ENCODE results near the gene MSMB. TPM values are rescaled to one million over a fixed set of nuclear protein-coding genes. Genes with fewer than 3 reads are reported as not detected.

MSMB gene
- total and polyA plus RNA-seq, 2 of the 8 experiments (the other 6 are each of a cell fraction or from before 2014, with no cell fraction given), result not detected

DNA sequence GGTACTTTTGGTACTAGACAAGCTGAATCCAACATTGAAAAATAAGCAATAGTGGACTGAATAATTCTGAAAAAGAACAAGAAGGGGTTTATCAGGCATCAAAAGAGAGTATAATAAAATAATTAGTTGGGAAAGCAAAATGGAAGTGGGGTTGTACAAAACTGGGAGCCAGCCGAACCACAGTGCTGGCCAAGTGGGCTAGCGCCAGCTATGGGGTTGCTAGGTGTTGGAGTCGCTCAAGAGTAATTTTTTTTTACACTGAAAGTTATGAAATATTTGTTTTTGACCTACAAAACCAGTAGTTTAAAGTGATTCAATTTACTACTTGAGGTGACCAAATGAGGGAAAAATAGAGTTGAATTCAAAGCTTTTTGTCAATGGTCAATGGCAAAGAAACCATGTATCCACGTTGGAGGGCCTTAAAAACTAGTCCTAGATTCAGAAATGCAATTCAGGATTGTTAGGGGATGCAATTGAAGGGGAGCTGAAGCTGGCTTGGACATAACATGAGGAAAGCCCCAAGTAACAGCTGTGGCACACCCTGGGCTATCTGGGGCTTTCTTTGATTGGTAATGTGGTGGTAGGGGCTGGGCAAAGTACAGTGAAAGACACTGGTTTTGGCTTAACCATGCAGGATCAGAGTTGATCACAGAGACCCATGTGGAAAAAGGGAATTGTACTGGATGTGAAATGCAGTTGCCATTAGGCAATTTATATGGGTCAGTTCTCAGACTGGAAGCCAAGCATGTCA, 28.3 kb upstream of the MSMB start (continued):
- TF ChIP-seq, protein P1, sequence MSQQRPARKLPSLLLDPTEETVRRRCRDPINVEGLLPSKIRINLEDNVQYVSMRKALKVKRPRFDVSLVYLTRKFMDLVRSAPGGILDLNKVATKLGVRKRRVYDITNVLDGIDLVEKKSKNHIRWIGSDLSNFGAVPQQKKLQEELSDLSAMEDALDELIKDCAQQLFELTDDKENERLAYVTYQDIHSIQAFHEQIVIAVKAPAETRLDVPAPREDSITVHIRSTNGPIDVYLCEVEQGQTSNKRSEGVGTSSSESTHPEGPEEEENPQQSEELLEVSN (IDR thresholded peaks at IDR 0.05), result no peak
- TF ChIP-seq BRCA1 (IDR thresholded peaks at IDR 0.05; ENCODE audit: low read depth, low read length), result no peak
- TF ChIP-seq SIX5 (IDR thresholded peaks at IDR 0.05; ENCODE audit: low read depth, low read length), result no peak
- TF ChIP-seq KDM1A (IDR thresholded peaks at IDR 0.05; ENCODE audit: borderline replicate concordance, low read length), result no peak
- TF ChIP-seq SP4 (IDR thresholded peaks at IDR 0.05; ENCODE audit: low read length), result no peak

All from H1 (cell line).